Gastroesophageal sphincter (tissue), 4 donors: ENCODE measurements around the gene TAGLN3. TPM values are rescaled to one million over a fixed set of nuclear protein-coding genes. Genes with fewer than 3 reads are reported as not detected.

Source experiments
- ATAC-seq: fragments of 150-250 bp; one replicate; pipeline ENCODE4 v1.9.1; 2016; ENCODE audit warnings: mild to moderate bottlenecking, moderate library complexity
- H3K27ac ChIP-seq, 4 donors: fragments of 200-600 bp; sonication (generic) in 3 of 4; 1 replicate in 3 of 4; 2 replicates in 1 of 4; pipeline ENCODE4 v1.5.1; 2016 to 2019
- H3K27me3 ChIP-seq: fragments of 200-600 bp; sonication (generic); one replicate; pipeline ENCODE4 v1.5.1; 2019
- H3K36me3 ChIP-seq, 2 donors: fragments of 200-600 bp; sonication (generic); one replicate each; pipeline ENCODE4 v1.5.1; 2019; ENCODE audit warnings: control low read depth in 1 of 2
- H3K4me1 ChIP-seq, 3 donors: fragments of 200-600 bp; sonication (generic); 1 replicate in 2 of 3; 2 replicates in 1 of 3; pipeline ENCODE4 v1.5.1; 2016 to 2019; ENCODE audit warnings: control low read depth in 2 of 3
- H3K4me3 ChIP-seq, 2 donors: fragments of 200-600 bp; sonication (generic); one replicate each; pipeline ENCODE4 v1.5.1; 2019; ENCODE audit warnings: mild to moderate bottlenecking in 1 of 2, moderate library complexity in 1 of 2
- H3K9me3 ChIP-seq, 3 donors: fragments of 200-600 bp; sonication (generic); one replicate each; pipeline ENCODE4 v1.5.1; 2017 to 2019; ENCODE audit warnings: control low read depth in 2 of 3
- CTCF ChIP-seq, 4 experiments: fragments of 200-600 bp in 2 of 4; fragments of 450-650 bp in 2 of 4; sonication (generic) in 1 of 4; IDR thresholded peaks; one replicate each; pipeline ENCODE4 v1.5.1; 2017 to 2019; ENCODE audit warnings: antibody characterized with exemption in 4 of 4, mild to moderate bottlenecking in 2 of 4, moderate library complexity in 2 of 4
- EP300 ChIP-seq: sonication (generic); formaldehyde crosslinking; IDR thresholded peaks from one replicate; pipeline ENCODE4 v1.6.1; 2017; ENCODE audit warnings: antibody characterized with exemption, mild to moderate bottlenecking
- POLR2A ChIP-seq, 2 donors: fragments of 450-650 bp; IDR thresholded peaks; one replicate each; pipeline ENCODE4 v1.6.1; 2017; ENCODE audit warnings: antibody characterized with exemption in 2 of 2, mild to moderate bottlenecking in 2 of 2, moderate library complexity in 1 of 2
- POLR2AphosphoS5 ChIP-seq: sonication (generic); formaldehyde crosslinking; IDR thresholded peaks from one replicate; pipeline ENCODE4 v1.6.1; 2017; ENCODE audit warnings: antibody characterized with exemption
- WGBS, 2 donors: methylation state at CpG; one replicate each; pipeline ENCODE4 v1.1.5; 2018; ENCODE audit warnings: low coverage in 1 of 2; 5-methylcytosine and 5-hydroxymethylcytosine counted together
- total RNA-seq, 4 donors: library from RNA; depleted of rRNA; stranded (reverse); fragments of >200 nt; gene quantifications; one replicate each; pipeline ENCODE4 v1.1.0, GENCODE V29; 2016

The TAGLN3 gene
- total RNA-seq, 4 donors from 2014 or later, result 1.1 to 2.7 (median 1.5) TPM; not detected in 1

- Histone ChIP-seq H3K36me3 (no peaks in the 10 kb centered on the region), H3K9me3 (no peaks in the 10 kb centered on the region), H3K27me3 (no peaks in the 10 kb centered on the region), H3K4me1 (peaks cover 0 to 10% (median 0%) of the 10 kb centered on the region in 3 donors), H3K27ac (peak overlapping the region in 1 of 4 donors; percentile 24), H3K4me3 (no peak overlapping the region)
- TF ChIP-seq POLR2A (IDR thresholded peaks at IDR 0.05) (no peak), CTCF (IDR thresholded peaks at IDR 0.05) (peak; percentile 55 to 82 (median 68))
- peak; percentile 68 for ATAC-seq
- 22 to 41% methylated on average over 12 to 19 of the region's 19 CpGs for WGBS, 2 donors
Measured at GRCh38 chr3:112013058-112013783, 14.5 kb downstream of the TAGLN3 start.

GRCh38 chr3:112013784-112014143, 15.0 kb downstream of the TAGLN3 start:
- no peak overlapping the region for H3K4me3 ChIP-seq
- H3K27ac ChIP-seq, result no peak overlapping the region
- H3K27me3 ChIP-seq, result no peaks in the 10 kb centered on the region
- WGBS, 2 donors, result 62 to 74% methylated on average over 4 to 5 of the region's 5 CpGs
- H3K4me1 ChIP-seq, result peaks cover 0 to 10% (median 0%) of the 10 kb centered on the region in 3 donors
- no peak for ATAC-seq
- no peaks in the 10 kb centered on the region for H3K36me3 ChIP-seq
- TF ChIP-seq POLR2AphosphoS5 (no peak), POLR2A (IDR thresholded peaks at IDR 0.05) (no peak), EP300 (no peak), CTCF (IDR thresholded peaks at IDR 0.05) (no peak)
- no peaks in the 10 kb centered on the region for H3K9me3 ChIP-seq

DNA sequence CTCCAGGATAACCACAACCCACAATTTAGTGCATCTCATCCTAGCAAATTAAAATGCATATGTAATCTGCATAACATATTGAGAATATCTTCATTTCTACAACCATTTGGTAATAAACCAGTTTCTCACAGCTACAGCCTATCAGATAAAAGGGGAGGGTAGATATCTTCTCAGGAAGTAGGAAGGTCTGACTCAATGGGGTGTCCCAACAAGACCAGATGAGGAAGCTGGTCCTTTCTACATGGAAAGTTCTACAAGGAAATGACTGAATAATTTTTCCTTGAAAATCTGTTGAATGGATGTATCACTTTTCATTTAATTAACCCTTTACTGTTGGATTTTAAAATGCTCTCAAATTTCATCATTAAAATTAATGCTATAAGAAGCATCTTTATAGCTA, 18.4 kb downstream of the TAGLN3 start:
- H3K4me3 ChIP-seq, result no peak overlapping the region
- no peaks in the 10 kb centered on the region for H3K27me3 ChIP-seq
- peaks cover 0 to 10% (median 0%) of the 10 kb centered on the region in 3 donors for H3K4me1 ChIP-seq
- no peaks in the 10 kb centered on the region for H3K36me3 ChIP-seq
- TF ChIP-seq POLR2AphosphoS5 (no peak), POLR2A (IDR thresholded peaks at IDR 0.05) (no peak), CTCF (IDR thresholded peaks at IDR 0.05) (no peak), EP300 (no peak)
- H3K9me3 ChIP-seq, result no peaks in the 10 kb centered on the region
- ATAC-seq, result no peak
- H3K27ac ChIP-seq, result no peak overlapping the region

- Histone ChIP-seq H3K4me3 (no peak overlapping the region), H3K27ac (no peak overlapping the region), H3K27me3 (no peaks in the 10 kb centered on the region), H3K4me1 (peaks cover 0 to 2% (median 0%) of the 10 kb centered on the region in 3 donors), H3K9me3 (no peaks in the 10 kb centered on the region), H3K36me3 (no peaks in the 10 kb centered on the region)
- TF ChIP-seq CTCF (IDR thresholded peaks at IDR 0.05) (no peak), POLR2A (IDR thresholded peaks at IDR 0.05) (no peak), EP300 (no peak), POLR2AphosphoS5 (no peak)
- ATAC-seq, result no peak
- WGBS, 2 donors, result 92 to 100% methylated on average over 4 of the region's 4 CpGs
Measured at GRCh38 chr3:112018712-112019111, 20.0 kb downstream of the TAGLN3 start.

DNA sequence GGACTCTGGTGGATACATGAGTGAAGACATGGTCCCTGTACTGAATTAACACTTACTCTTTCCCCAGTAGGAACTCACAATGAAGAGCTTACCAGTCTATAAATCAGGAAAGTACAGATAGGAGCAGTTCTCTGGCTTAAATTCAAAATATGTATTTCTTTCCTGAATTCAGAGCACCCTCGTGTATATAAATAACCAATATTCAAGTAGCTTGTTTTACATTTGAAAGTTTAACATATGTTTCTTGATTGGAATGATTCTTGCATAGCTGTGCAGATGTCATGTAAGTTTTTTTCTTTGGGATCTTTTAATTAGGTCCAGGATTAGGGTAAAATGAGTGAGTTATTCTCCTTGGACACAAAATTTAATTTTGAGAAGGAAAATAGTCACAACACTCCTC, 21.0 kb downstream of the TAGLN3 start:
- Histone ChIP-seq H3K36me3 (no peaks in the 10 kb centered on the region), H3K4me3 (no peak overlapping the region), H3K9me3 (no peaks in the 10 kb centered on the region), H3K4me1 (no peaks in the 10 kb centered on the region), H3K27me3 (no peaks in the 10 kb centered on the region), H3K27ac (no peak overlapping the region)
- no peak for ATAC-seq
- WGBS, 2 donors, result 64 to 67% methylated on average over 1 of the region's 1 CpG
- TF ChIP-seq CTCF (IDR thresholded peaks at IDR 0.05) (no peak), POLR2A (IDR thresholded peaks at IDR 0.05) (no peak), EP300 (no peak), POLR2AphosphoS5 (no peak)
